HepG2 (cell line): ENCODE results near the gene PRR19. TPM values are rescaled to one million over a fixed set of nuclear protein-coding genes. Genes with fewer than 3 reads are reported as not detected.
"Not testable (repeated sequence)": the region's sequence is repeated elsewhere in the genome, so short reads cannot be mapped to it uniquely, and the experiment has no call there.

ENCODE experiments used
- ATAC-seq: fragments of 200-7000 bp; cut with Tn5 transposase; 3 replicates; pipeline ENCODE4 v1.9.1; 2020; ENCODE audit warnings: mild to moderate bottlenecking, moderate library complexity
- BruUV-seq: library from RNA; stranded (reverse); fragments of 400-500 nt; replicated peaks from 2 replicates; lab custom pipeline; 2021; lab: Mats Ljungman, UMichigan
- CTCF ChIA-PET: fragments of 300-600 bp; formaldehyde crosslinking; extraction: SDS; loops from one replicate; lab custom pipeline; 2021; ENCODE audit warnings: low total read pairs, inconsistent platforms, low intra/inter-chr PET ratio; lab: Yijun Ruan, JAX
- POLR2A ChIA-PET: fragments of 350-600 bp; sonication (Branson Sonifier 250); formaldehyde crosslinking; loops from one replicate; lab custom pipeline; 2020; ENCODE audit warnings: antibody characterized with exemption, inconsistent platforms; lab: Yijun Ruan, JAX
- DNase-seq: peaks from one replicate; pipeline ENCODE4 v3.0.0-alpha.2; 2015; ENCODE audit warnings: low spot score
- FAIRE-seq: peaks from 3 replicates; lab custom pipeline; 2011; peaks lifted over from hg19 to GRCh38; lab: Jason Lieb, UNC
- H2AFZ ChIP-seq: one replicate; pipeline ENCODE4 v1.6.1; 2011; ENCODE audit warnings: low read length, inconsistent platforms
- H3K27ac ChIP-seq: fragments of 300-600 bp; 3 replicates; pipeline ENCODE4 v1.8.0; 2011; ENCODE audit warnings: mixed run types, mild to moderate bottlenecking, mixed read lengths, low read length, inconsistent platforms; ENCODE audit not compliant: insufficient read depth; ENCODE audit errors: extremely low read length
- H3K27me3 ChIP-seq, 2 experiments: fragments of 200-600 bp in 1 of 2; 2 replicates in 1 of 2; 3 replicates in 1 of 2; pipeline versions ENCODE4 v1.6.0 to v1.8.0; 2011; ENCODE audit warnings: low read length in 2 of 2, mild to moderate bottlenecking in 2 of 2, moderate library complexity in 2 of 2, inconsistent platforms in 1 of 2; ENCODE audit not compliant: insufficient read depth in 2 of 2, control insufficient read depth in 1 of 2
- H3K36me3 ChIP-seq, 2 experiments: fragments of 200-600 bp in 1 of 2; replicated peaks in 1 of 2; 2 replicates in 1 of 2; 3 replicates in 1 of 2; pipeline versions ENCODE4 v1.5.1 to v1.8.0; 2011; ENCODE audit warnings: low read length in 2 of 2, inconsistent platforms in 1 of 2; ENCODE audit not compliant: insufficient read depth in 2 of 2, control insufficient read depth in 1 of 2
- H3K4me1 ChIP-seq: 2 replicates; pipeline ENCODE4 v1.5.1; 2012; ENCODE audit warnings: low read length, inconsistent platforms; ENCODE audit not compliant: insufficient read depth
- H3K4me2 ChIP-seq: 2 replicates; pipeline ENCODE4 v1.6.0; 2011; ENCODE audit warnings: low read depth, low read length, inconsistent platforms
- H3K4me3 ChIP-seq, 3 experiments: fragments of 200-600 bp in 1 of 3; sonication (generic), shearing (Covaris generic) in 1 of 3; replicated peaks in 1 of 3; 2 replicates each; pipeline ENCODE4 v1.5.1; 2011 to 2016; ENCODE audit warnings: low read length in 3 of 3, inconsistent platforms in 2 of 3, low read depth in 2 of 3, mild to moderate bottlenecking in 2 of 3, control low read depth in 1 of 3, mixed read lengths in 1 of 3; ENCODE audit not compliant: insufficient read depth in 1 of 3
- H3K79me2 ChIP-seq: one replicate; pipeline ENCODE4 v1.6.1; 2011; ENCODE audit warnings: low read length, inconsistent platforms; ENCODE audit not compliant: insufficient read depth
- H3K9ac ChIP-seq: 2 replicates; pipeline ENCODE4 v1.6.0; 2011; ENCODE audit warnings: mild to moderate bottlenecking, low read depth, low read length, inconsistent platforms; ENCODE audit not compliant: insufficient read depth
- H3K9me3 ChIP-seq: 2 replicates; pipeline ENCODE4 v1.5.1; 2012; ENCODE audit warnings: mild to moderate bottlenecking, low read length
- H4K20me1 ChIP-seq: 2 replicates; pipeline ENCODE4 v1.6.0; 2011; ENCODE audit warnings: inconsistent platforms, mild to moderate bottlenecking, low read length, moderate library complexity; ENCODE audit not compliant: insufficient read depth
- MATR3 ChIP-seq: sonication (generic); formaldehyde crosslinking; IDR thresholded peaks from 2 replicates; pipeline ENCODE4 v1.4.0; 2020; ENCODE audit warnings: missing genetic modification reagents
- NFAT5 ChIP-seq: sonication (generic); formaldehyde crosslinking; IDR thresholded peaks from 2 replicates; pipeline ENCODE4 v1.4.0; 2020; ENCODE audit warnings: missing genetic modification reagents
- THAP9 ChIP-seq: sonication (generic); formaldehyde crosslinking; IDR thresholded peaks from 2 replicates; pipeline ENCODE4; 2020; ENCODE audit warnings: missing genetic modification reagents, mild to moderate bottlenecking, borderline replicate concordance
- ZBTB14 ChIP-seq: sonication (generic); formaldehyde crosslinking; IDR thresholded peaks from 2 replicates; pipeline ENCODE4 v1.4.0; 2020; ENCODE audit warnings: missing genetic modification reagents
- ZMYM2 ChIP-seq: sonication (generic); formaldehyde crosslinking; IDR thresholded peaks from 2 replicates; pipeline ENCODE4 v1.8.0; 2022; ENCODE audit warnings: mild to moderate bottlenecking, missing genetic modification reagents
- WGBS: methylation state at CpG from one replicate; pipeline ENCODE4 v1.1.6; 2017; ENCODE audit warnings: low lambda C conversion rate; 5-methylcytosine and 5-hydroxymethylcytosine counted together
- in situ Hi-C: cut with HindIII; loops from 2 replicates; pipeline ENCODE4 v1.10.0; 2017; ENCODE audit warnings: low pct_unique_long_range_greater_than_20kb; ENCODE audit not compliant: extremely low pct_ligation_motif_present
- intact Hi-C: fragments of 100-400 bp; cut with micrococcal nuclease; formaldehyde crosslinking; loops from one replicate; pipeline ENCODE4 v1.10.0; 2022; ENCODE audit not compliant: unreplicated experiment
- polyA plus RNA-seq, 8 experiments: library from polyadenylated mRNA; depleted of rRNA in 3 of 8; stranded (reverse) in 7 of 8; unstranded in 1 of 8; fragments of >200 nt; fragmentation: Illumina TruSeq in 4 of 8; extraction: Trizol in 4 of 8; gene quantifications; 2 replicates each; pipeline versions ENCODE4 v1.2.1 to v1.2.3, GENCODE V29; 2011 to 2016; ENCODE audit warnings: low read depth in 4 of 8, missing spikeins in 1 of 8, mixed read lengths in 1 of 8; ENCODE audit not compliant: insufficient read depth in 1 of 8
- total RNA-seq, 5 experiments: library from RNA; depleted of rRNA; stranded (reverse); fragments of >200 nt; fragmentation: Illumina TruSeq; extraction: Trizol; gene quantifications; 2 replicates each; pipeline ENCODE4 v1.2.3, GENCODE V29; 2016; ENCODE audit warnings: low read depth in 1 of 5

PRR19 gene
- total and polyA plus RNA-seq, 2 of the 13 experiments (the other 11 are each of a cell fraction or from before 2014, with no cell fraction given): 0.21 to 0.33 TPM

- TF ChIP-seq ZMYM2 (CRISPR knock-in tag): no peak
- no peak for TF ChIP-seq THAP9 (CRISPR knock-in tag)
- no peak for TF ChIP-seq NFAT5
- no peak for TF ChIP-seq MATR3 (CRISPR knock-in tag)
- TF ChIP-seq ZBTB14 (CRISPR knock-in tag): no peak
Measured at GRCh38 chr19:42330241-42330711, 28.3 kb downstream of the PRR19 start (continued).

- in situ Hi-C loops, H3K9me3 ChIP-seq, H3K4me3 ChIP-seq, H3K27me3 ChIP-seq, CTCF ChIA-PET, ATAC-seq, H2AFZ ChIP-seq, intact Hi-C loops, H3K9ac ChIP-seq, BruUV-seq, H3K27ac ChIP-seq, FAIRE-seq, H3K4me2 ChIP-seq, DNase-seq, H4K20me1 ChIP-seq, POLR2A ChIA-PET: not testable (repeated sequence)
- Histone ChIP-seq H3K79me2 (peaks cover 15% of the 10 kb centered on the region), H3K4me1 (peaks cover 35% of the 10 kb centered on the region), H3K36me3 (peaks cover 4 to 13% of the 10 kb centered on the region in 2 experiments; a peak in 3 of 5 replicates)
- 90% methylated on average over 3 of the region's 3 CpGs for WGBS
Measured at GRCh38 chr19:42331333-42331732, 29.4 kb downstream of the PRR19 start.
